Measurements from ENCODE around the gene CCNL1.
A peak's percentile ranks its signal among the peaks of the same experiment; 100 is the strongest.

CCNL1 gene

DNA sequence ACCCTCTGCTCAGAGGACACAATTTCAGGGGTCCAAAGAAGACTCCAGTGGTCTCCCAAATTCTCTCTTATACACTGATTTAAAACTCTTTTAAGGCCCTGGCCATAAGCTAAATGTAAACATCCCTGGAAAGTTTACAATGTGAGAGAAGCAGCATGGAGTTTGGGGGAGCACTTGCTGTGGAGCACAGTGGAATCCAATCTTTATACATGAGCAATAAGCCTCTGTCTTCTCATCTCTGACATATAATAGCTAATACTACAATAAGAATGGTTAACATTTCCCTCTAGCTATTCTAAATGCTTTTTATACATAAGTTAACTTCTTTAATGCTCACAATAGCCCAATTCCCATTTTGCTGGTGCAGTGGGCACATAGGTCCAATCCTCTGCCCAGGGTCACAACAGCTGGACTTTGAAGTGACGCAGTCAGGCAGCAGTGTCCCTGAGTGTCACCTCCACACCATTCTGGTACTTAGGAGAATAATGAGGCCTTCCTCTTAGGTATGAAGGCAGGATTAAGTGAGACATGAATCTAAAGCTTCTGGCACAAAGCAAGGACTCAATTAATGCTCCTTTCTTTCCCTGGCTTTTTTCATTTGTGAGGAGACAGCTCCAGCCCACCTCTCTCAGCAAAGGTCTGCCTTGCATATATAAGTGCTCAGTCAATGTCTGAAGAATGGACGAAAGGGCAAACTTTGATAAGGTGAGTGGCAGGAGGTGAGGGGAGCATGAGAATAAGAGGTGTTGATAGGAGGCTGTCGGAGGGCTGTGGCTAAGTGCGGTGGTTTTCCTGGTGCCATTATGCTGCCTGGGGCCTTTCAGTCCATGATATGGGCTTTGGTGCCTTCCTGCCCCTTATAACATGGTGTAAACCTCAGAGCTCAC is 26.3 kb downstream of the CCNL1 start:
- TF ChIP-seq, protein P1, sequence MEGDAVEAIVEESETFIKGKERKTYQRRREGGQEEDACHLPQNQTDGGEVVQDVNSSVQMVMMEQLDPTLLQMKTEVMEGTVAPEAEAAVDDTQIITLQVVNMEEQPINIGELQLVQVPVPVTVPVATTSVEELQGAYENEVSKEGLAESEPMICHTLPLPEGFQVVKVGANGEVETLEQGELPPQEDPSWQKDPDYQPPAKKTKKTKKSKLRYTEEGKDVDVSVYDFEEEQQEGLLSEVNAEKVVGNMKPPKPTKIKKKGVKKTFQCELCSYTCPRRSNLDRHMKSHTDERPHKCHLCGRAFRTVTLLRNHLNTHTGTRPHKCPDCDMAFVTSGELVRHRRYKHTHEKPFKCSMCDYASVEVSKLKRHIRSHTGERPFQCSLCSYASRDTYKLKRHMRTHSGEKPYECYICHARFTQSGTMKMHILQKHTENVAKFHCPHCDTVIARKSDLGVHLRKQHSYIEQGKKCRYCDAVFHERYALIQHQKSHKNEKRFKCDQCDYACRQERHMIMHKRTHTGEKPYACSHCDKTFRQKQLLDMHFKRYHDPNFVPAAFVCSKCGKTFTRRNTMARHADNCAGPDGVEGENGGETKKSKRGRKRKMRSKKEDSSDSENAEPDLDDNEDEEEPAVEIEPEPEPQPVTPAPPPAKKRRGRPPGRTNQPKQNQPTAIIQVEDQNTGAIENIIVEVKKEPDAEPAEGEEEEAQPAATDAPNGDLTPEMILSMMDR (IDR thresholded peaks at IDR 0.05; ENCODE audit: control insufficient read depth, insufficient read depth, low read depth, low read length, missing control alignments): no peak
- H3K4me3 ChIP-seq (ENCODE audit: control insufficient read depth, low read depth, low read length): no peak overlapping the region
- no peak for DNase-seq (ENCODE audit: low read depth)

DNA sequence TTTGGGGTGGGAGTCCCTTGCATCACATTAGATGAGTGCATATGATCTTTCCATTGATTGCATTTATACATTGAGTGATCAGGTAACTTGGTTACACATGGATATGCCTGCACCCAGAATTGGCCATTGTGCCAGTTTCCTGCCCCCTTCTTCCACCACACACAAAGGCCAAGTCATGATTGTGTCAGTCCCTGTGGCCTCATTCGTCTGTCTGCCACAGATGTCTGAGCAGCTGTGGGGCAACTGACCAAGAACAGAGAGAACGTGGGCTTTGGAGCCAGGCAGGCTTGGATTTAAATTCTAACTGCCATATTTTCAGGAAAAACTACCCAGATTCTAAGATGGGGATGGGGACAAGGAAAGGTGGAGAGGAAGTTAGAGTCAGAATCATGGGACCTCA is 27.0 kb downstream of the CCNL1 start:
- no peak overlapping the region for H3K4me3 ChIP-seq (ENCODE audit: control insufficient read depth, low read depth, low read length)
- TF ChIP-seq, protein P1 (IDR thresholded peaks at IDR 0.05; ENCODE audit: control insufficient read depth, insufficient read depth, low read depth, low read length, missing control alignments): no peak
- no peak for DNase-seq (ENCODE audit: low read depth)

DNA sequence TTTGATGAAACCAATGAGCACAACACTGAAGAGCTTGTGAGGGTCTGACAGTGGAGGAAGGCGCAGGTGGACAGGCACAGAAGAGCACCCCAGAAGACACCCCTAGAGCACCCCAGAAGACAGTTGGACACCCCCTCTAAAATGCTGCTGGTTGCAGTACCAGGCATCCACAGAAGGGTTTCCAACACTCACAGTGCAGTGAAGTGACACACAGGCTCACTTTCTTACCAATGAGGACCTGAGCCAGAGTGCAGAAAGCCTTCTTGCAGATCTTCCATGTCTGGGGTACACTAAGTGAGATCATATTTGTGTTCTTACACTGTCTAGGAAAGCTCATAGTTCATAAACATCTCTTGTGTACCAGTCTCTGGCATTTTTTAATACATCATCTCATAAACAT is 27.6 kb downstream of the CCNL1 start:
- no peak overlapping the region for H3K4me3 ChIP-seq (ENCODE audit: control insufficient read depth, low read depth, low read length)
- no peak for DNase-seq (ENCODE audit: low read depth)
- TF ChIP-seq, protein P1 (IDR thresholded peaks at IDR 0.05; ENCODE audit: control insufficient read depth, insufficient read depth, low read depth, low read length, missing control alignments): no peak

DNA sequence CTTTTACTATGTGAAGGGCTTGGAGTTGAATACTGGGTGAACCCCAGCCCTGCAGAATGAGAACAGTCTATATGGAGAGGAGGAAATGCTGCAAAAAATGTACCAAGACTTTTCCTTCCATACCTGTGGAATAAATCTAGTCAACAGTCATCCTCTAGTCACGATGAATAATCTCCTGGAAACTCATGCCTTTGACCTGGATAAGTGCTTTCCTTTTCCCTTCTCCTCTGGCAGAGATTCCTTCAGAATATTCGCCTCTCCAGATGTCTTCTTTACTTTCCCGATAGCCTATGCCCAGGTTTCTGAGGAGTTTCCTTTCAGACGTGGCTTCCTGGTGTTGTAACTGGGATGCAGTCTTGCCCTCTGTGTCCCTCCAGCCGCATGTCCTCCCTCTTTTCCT is 28.1 kb downstream of the CCNL1 start:
- TF ChIP-seq, protein P1 (IDR thresholded peaks at IDR 0.05; ENCODE audit: control insufficient read depth, insufficient read depth, low read depth, low read length, missing control alignments): no peak
- H3K4me3 ChIP-seq (ENCODE audit: control insufficient read depth, low read depth, low read length): no peak overlapping the region
- no peak for DNase-seq (ENCODE audit: low read depth)

DNA sequence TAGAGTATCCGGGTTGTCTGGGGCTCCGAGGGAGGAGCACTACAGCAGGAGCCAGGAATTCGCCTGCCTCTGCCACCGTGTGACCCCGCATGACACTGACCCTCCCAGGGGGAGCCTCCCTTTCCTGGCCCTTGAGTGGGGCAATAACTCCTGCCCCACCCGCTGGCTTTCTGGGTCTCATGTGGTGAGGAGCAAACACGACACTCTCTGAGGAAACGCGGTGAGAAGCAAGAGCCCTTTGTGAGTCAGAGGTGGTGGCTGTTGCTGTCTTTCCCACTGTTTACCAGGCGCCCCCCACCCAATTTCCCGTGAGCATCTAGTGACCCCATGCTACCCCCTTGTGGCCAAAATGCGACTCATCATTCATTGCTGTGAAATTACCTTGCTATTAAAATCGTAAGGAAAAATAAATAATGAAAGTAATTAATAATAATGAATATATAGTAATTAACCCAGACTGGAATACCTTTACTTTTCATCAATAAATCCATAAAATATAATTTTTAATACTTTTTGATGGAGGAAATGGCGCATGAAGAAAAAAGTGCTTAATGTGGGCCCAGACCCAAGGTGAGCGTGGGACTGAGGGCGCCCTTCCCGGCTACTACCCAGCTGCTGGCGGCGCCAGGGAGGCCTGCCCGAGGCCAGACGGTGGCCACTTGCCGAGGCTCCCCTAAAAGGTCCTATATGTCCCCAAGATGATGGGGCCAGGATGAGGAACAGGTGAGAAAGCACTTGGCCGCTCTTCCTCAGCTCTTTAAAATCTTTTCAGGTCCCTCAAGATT is 29.3 kb downstream of the CCNL1 start:
- DNase-seq (ENCODE audit: low read depth): no peak
- H3K4me3 ChIP-seq (ENCODE audit: control insufficient read depth, low read depth, low read length): no peak overlapping the region
- TF ChIP-seq, protein P1 (IDR thresholded peaks at IDR 0.05; ENCODE audit: control insufficient read depth, insufficient read depth, low read depth, low read length, missing control alignments): peak; percentile 68

DNA sequence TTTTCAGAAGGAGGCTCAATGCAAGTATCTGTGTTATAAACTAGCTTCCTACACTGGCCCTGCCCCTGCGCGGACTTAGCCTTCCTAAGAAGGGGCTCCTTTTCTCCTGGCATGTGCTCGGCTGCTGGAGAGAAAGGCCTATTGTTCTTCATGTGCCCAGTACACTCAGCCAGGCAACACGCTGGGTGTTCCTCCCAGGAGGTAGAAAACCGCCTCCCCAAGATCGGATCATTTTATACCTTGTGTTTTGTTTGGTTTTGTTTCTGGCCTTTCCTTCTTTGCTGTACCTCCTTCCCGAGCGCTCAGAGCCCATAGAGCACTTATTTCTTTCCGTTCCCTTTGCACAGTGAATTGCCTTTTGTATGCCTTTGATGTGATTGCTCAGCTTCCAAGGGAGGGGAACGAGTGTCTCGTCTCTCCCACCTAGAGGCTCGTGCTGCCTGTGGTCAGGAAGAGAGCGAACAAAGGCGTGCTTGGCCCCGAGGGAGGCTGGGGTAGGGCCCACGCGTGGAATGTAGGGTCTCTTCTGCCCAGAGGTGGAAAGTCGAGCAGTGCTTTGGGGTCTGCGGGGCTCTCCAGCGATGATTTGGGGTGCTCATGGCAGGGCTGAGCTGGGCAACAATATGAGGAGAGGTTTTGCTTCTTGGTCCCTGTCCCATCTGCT is 30.0 kb downstream of the CCNL1 start:
- H3K4me3 ChIP-seq (ENCODE audit: control insufficient read depth, low read depth, low read length): no peak overlapping the region

More for the DNA sequence above, 30.0 kb downstream of the CCNL1 start:
- no peak for DNase-seq (ENCODE audit: low read depth)
- TF ChIP-seq, protein P1 (IDR thresholded peaks at IDR 0.05; ENCODE audit: control insufficient read depth, insufficient read depth, low read depth, low read length, missing control alignments): no peak
